ENCODE measurements around the gene SLC35B3.
A peak's percentile ranks its signal among the peaks of the same experiment; 100 is the strongest.
"Not testable (repeated sequence)": the region's sequence is repeated elsewhere in the genome, so short reads cannot be mapped to it uniquely, and the experiment has no call there.

The SLC35B3 gene

DNA sequence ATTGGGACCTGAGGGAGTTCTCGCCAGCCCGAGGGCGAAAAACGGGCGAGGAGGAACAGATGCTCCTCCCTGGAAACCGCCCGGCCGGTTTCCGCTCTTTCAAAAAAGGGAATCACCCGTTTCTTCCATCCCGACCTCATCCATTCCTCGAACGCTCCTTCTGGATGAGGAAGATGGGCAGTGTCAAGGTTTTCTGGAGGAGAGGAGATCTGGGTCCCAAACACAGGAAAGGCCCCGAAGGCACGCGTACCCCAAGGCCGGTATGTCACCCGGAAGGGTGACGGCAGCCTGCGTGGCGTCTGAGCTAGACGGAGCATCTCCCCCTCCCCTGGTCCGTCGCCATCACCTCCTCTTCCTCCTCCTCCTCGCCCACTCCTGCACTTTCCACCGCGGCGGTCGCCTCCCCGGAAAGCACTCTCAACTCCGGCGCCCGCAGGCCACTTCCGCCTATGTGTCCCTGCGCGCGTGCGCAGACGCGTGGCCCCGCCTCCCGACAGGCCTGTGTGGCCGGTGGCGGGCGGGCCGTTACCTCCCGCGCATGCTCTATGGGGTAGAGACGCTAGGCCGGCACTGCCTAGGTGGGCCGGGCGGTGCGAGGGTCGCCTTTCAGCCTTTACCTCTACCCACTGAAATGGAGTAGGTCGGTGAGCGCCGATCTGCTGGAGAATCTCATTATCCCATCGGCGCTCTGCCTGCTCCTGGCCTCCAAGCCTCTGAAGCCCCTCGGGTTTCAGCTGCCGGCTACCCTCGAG lies at the start of gene SLC35B3:
SLC35B3 (minus strand) TSS at position 453 of the 752 bp plus-strand sequence.
- peak; percentile 67 for DNase-seq

DNA sequence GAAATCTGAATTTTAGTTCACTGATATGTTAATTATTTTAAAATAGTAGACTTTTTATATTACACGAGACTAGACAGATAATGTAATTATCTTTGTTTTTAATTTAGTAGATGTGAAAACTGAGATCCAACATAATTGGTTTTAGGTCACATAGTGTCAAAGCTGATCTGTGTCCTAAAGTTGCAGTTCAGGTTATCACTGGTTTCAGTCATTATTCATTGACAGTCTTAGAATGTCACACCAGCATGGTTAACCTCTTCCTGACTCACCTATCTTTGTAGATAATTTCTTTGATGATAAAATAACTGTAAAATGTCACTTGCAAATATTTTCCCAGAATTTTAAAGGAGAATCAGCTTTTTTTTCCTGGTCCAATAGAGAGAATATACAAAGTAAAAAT lies 48.3 kb upstream of the SLC35B3 start:
- DNase-seq, result no peak

DNA sequence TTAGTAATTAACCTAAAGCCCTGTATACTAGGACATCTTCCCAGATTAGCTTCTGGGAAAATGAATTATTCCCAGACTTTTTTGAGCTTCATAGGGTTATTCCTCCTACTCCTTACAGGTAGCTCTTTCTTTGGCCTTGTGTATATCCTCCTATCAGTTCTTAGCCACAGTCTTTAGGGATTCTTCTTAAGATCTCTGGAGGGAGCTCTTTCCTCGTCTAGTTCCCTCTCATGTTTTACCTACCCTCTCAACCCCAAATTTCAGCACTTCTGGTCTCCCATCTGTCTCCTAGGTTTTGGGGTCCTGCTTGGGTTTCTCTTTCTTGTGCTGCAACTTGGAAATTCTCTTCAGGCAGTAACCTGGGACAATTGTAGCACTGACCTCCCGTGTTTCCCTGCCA lies 46.4 kb upstream of the SLC35B3 start:
- no peak for DNase-seq

DNA sequence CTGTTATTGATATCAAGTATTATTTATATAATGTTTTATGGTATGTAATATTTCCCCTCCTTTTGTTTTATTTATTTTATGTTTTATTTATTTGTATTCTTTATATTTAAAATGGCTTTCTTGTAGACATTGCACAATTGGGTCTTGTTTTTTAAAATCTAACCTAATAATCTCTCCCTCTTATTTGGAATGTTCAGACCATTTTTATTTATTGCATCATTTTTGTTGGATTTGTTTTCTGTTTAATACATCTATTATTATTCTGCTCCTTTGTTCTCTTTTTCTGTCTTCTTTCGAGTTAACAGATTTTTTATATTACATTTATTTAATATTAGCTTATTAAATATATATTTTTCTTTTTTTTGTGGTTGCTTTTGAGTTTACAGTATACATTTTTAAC lies 43.1 kb upstream of the SLC35B3 start:
- no peak for DNase-seq

DNA sequence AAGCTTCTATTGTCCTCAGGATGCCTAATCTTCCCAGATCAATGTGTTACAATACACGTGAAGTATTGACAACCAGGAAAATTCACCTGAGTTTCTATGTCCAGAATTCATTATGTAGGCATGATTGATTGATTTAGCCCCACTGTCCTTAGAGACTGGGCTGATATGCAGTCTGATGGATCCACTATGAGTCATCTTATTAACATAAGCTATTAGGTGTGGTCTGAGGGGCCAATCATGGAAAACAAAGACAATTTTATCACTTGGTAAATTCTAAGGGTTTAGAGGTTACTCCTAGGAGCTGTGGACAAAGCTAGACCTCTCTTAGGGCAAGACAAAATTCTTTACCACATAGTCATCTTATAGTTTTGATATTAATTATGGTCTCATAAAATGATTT lies 41.3 kb upstream of the SLC35B3 start:
- DNase-seq, result no peak

DNA sequence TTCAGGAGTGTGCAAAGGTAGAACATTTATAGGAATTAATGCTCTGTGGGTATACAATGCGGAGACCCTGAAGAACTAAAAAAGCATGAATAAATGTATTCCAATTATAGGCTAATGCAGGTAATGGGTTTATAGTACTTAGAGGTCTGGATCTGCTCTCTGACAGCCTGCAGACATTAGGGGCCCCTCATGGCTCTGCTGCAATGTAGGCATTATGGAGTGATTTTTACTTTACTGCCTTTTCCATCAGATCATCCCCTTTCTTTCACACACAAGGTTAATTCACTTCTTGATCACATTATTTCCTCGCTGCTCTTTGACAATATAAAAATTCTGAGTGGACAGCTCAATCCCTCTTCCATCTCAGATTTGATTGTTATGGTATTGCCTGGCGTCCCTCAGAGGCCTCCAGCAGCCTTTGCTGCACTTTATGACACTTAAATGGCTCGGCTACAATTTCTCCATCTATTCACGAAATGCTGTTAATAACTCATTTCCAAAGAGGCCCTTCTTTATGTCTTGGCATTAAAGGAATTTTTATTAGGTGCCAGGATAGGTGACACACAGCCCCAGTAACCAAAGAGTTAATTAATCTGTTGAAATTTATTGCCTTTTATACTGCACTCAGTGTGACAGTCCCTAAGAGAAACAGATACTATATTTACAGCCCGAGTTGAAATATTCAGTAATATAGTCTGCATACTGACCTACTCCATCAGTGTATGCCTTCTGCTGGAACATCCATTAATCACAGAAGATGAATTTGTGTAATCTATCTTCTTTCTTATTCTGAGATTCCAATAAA lies 33.4 kb upstream of the SLC35B3 start:
- DNase-seq, result no peak

DNA sequence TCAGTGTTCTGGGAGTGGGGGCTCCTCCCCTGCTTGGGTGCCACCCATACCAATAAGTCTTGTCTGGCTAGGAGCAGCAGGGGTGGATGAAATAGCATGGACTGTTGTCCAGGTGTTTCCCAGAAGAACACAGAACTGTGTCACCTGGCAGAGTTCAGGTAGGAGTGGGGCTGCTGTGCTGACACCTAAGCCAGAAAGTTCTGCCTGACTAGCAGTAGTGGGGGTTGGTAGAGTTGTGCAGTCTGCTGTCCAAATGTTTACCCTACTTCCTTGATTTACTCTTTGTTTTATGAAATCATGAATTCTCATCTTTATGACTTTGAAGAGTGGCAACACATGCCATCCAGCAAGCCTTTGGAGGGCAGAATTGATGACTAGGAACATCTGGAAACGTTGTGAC lies 27.3 kb upstream of the SLC35B3 start:
- DNase-seq, result no peak

DNA sequence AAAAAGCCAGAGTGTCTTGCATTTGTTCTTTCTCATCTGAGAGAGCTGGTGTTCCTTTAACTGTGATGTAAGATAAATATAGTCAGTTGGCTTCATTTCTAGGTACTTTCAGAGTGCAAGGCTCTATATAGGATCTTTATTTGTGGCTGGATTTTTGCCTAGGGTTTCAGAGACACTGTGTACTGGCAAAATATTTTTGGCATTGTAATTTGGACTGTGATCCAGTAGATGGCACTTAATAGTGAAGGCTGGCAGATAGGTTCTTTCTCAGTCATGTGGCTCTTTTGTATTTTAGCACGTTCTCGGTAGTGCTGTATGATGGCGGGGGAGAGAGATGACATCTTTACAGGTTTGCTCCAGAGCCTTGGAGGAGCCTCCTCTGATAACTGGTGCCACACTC lies 26.8 kb upstream of the SLC35B3 start:
- DNase-seq, result no peak

DNA sequence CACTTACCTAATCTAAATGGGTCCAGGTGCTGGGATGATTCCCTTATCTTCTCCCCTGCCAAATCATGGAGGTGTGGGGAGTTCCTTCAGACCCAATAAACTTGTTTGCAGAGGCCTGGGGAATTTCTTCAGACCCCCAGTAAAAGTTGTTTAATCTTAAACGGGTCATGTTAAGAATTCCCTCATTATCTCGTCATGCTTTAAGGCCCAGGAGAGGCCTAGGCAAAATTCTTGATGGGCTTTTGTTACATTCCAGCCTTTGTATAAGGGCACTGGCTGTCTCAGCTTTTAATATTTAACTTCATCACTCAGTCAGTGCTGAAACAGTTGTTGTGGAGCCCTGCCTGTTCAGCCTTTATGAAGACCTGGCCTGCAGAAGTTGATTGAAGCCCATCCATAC lies 11.0 kb upstream of the SLC35B3 start:
- no peak for DNase-seq

DNA sequence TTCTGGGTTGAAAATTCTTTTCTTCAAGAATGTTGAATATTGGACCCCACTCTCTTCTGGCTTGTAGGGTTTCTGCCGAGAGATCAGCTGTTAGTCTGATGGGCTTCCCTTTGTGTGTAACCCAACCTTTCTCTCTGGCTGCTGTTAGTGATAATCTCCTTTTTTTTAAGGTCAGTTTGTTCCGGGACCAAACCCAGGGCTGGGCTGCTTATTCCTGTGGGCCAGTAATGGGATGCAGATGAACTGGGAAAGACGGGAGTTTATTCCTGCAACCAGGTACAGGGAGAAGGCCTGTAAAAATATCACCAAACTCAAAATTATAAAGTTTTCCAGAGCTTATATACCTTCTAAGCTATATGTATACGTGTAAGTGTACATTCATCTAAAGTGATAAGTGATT lies 10.6 kb upstream of the SLC35B3 start:
- not testable (repeated sequence) for DNase-seq

DNA sequence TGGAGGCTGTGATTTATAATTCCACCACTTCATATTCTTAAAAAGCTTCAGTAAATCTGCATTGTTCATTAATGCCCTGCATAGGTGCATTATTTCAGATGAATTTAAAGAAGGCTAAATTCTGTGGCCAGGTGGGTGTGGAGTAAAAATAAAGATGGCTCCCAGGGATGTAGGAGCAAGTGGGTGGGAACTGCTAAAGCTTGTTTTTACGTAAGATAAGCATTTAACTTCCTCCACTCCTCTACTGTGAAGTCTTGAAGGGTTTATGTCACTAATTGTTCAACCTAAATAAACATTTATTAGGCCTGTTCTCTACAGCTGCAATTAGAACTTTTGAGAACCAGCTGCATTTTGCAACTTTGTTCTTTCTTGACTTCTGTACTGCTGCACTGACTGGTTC lies 6.8 kb upstream of the SLC35B3 start:
- DNase-seq, result no peak

DNA sequence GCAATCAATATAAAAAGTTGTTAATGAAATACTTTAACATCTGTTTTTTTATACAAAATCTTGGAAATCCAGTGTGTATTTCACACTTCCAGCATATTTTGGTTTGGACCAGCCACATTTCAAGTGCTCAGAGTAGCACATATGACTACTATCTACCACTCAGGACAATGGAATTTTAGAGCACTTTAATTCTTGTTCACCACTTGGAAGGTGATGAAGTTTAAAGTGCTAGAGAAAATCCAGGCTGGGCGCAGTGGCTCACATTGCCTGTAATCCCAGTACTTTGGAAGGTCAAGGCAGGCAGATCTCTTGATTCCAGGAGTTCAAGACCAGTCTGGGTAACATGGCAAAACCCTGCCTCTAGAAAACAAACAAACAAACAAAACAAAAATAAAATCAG lies 6.1 kb upstream of the SLC35B3 start:
- no peak for DNase-seq

DNA sequence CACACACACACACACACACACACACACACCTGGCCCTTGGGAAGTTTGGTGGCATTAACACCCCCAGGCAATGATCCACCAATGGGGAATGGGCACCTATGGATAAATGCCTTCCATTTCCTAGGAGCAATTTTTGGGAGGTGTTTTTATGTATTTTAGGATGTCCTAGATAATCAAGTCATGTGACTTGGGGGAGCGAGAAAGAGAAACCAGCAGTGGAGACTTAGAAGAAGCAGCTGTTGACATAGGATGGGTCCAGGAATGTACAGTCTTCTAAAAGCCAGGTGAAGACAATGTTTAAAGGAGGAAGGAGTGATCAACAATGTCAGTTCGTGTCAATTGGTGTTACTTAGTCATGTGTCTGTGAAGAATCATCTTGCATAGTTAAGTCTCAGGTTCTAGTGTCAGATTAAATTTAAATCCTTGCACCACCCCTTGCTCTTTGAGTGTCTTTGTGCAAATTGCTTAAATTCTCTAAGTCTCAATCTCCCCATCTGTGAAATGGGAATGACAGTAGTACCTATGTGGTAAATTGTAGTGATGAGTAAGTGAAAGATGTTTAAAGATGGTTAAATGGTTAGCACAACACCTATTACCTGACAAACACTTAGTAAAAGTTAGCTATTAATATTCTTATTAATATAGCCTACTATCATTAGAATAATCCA lies 4.4 kb upstream of the SLC35B3 start:
- no peak for DNase-seq

DNA sequence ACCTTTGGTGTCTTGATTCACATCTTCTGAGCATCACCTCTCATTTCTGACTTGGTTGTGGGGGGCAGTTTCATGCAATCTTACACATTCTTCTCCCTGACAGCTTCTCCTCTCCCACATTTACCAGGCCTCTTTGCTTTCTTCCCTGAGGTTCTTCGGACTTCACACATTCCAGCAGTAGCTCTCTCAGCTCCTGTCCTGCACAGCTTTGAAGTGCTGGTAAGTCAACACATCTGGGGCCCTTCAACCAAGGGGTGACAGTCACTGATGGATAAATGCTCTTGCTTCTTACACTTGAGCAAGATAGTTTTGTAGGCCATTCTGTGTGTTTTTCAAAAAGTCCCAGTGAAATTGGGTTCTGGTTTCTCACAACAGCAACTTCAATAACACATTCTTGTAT lies 2.5 kb upstream of the SLC35B3 start:
- no peak for DNase-seq

DNA sequence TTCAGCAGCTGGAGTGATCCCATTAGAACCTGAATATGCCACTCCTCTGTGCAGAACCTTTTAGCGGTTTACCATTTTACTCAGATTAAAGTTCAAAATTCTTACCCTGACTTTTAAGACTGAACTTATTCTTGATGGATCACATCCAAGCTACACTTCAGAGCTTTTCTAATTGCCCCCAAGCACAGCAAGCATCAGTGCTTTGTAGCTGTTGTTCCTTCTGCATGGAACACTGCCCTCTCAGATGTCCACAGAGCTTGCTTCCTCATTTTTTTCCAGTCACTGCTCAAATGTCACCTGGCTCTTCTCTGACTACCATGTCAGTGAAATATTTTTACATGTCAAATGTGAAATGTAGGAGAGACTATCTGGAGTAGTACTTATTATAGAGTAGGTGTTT lies 1.6 kb upstream of the SLC35B3 start:
- DNase-seq, result no peak

DNA sequence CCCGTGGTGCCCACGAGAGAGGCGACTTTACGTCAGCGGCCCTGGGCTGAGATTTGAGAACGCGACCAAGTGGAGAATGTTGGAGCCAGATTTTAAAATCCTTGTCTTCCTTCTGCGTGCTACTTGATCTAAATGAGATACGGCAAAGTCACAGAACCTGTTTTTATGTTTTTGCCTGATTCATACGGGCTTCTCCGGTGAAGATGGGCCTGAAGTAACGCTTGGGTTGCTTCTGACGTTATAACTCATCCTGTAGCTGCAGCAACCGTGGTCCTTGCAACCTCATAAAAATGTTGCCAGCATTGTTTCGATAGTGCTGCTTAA lies 462 bp upstream of the SLC35B3 start:
- DNase-seq, result no peak

DNA sequence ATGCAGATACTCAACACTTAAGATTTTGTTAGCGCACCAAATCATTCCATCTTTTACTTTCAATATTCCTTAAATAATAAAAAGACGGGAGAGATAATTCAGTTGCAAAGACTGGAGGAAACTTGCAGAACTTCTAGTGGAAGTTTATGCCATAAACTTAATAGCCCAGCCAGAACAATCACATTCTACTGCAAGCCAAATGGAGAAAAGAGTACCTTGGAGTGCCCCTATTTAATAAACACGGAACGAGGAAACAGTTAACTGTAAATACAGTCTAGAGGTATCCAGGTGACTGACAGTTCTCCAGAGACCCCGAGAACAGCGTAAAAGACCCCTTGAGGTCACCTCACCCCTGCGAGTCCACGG lies 635 bp downstream of the SLC35B3 start:
- no peak for DNase-seq

DNA sequence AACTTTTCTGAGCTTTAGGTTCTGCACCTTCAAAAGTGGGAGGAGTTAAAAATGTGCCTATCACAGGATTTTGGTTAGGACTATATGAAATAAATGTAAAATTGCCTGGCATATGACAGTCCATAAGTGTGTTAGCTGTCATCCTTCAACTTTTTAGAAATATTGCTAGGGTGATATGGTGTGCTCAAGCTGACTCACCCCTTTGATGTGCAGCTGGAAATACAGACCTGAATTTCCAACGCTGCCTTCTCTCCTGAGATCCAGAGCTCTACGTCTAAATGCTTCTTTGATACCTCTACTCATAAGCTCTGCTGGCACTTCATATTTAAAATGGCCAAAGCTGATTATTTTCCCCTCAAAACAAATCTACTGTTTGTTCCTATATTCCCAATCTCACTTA lies 2.7 kb downstream of the SLC35B3 start:
- no peak for DNase-seq

DNA sequence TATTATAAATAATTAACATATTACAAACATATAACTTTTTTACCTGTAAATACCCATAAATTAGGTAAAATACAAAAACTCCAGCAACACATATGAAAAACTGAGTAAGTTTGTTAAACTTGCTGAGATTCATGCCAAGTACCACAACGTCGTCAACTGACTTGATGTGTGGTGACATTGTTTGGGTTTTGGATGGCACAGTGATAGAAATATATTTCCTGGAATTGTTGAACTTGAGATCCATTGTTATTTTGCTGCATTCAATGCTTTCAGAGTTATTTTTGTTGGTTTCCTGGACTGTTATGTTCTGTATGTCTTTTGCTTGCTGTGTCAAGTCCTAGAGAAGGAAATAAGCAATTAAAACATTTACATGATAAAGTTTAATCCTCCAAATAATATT lies 5.5 kb downstream of the SLC35B3 start:
- no peak for DNase-seq

DNA sequence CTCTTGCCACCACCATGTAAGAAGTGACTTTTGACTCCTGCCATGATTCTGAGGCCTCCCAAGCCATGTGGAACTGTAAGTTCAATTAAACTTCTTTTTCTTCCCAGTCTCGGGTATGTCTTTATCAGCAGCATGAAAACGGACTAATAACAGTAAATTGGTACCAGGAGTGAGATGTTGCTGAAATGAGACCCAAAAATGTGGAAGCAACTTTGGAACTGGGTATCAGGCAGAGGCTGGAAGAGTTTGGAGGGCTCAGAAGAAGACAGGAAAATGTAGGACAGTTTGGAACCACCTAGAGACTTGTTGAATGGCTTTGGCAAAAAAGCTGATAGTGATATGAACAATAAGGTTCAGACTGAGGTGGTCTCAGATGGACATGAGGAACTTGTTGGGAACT lies 8.8 kb downstream of the SLC35B3 start:
- not testable (repeated sequence) for DNase-seq

DNA sequence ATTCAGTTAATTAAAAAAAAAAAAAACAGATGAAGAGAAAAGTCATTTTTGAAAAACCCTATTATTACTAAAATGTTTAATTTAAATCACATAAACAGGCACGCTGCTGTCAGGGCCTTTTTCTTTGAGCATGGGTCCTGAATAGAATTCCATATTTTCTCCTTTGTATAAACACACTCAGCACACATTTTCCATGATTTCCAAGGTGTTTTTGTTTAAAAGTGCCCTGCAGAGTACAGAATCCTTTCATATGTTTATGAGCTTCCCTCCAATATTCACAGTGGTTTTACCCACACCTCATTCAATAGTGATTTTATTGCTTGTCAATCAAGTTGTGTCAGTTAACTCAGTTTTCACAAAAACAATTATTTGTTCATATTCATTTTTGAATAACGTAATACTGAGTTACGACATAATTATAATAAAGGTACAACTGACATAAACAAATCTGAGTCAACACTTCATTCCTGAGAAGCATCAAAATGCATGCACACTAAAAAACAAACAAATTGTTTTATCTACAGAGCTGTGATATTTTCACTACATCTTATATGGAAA lies 15.2 kb downstream of the SLC35B3 start:
- DNase-seq, result no peak

DNA sequence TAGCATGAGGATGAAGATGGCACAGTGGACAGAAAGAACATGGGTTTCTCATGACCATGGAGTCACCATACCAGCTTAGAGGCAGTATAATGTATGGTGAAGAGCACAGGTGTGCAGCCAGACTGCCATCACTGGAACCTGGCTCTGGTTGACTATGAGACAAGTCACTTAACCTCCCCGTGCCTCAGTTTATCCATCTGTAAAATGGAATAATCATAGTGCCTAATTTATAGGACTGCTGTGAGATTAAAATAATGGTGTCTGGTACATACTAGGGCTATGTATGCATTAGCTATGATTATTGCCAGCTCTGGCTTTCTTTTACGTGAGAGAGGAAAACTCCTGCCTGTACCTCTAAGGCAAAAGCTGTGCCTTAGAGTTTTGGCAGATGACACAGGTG lies 19.4 kb downstream of the SLC35B3 start:
- DNase-seq, result no peak

DNA sequence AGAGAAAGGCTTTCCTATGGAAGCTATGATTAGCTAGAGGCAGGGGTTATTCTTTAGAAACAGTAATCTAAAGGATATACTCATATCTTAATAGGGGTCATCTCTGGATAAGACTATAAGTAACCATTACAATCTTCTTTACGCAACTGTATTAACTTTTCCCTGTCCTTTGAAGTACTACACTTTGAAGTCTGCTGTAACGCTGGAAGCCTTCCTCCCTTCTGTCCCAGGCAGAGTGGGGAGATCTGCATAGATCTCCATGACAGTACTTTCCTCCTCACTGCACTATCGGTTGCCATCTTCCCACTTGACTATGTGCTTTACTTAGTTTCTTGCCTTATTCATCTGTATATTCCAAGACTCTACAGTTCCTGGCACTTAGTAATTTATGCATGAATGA lies 20.1 kb downstream of the SLC35B3 start:
- DNase-seq, result no peak

DNA sequence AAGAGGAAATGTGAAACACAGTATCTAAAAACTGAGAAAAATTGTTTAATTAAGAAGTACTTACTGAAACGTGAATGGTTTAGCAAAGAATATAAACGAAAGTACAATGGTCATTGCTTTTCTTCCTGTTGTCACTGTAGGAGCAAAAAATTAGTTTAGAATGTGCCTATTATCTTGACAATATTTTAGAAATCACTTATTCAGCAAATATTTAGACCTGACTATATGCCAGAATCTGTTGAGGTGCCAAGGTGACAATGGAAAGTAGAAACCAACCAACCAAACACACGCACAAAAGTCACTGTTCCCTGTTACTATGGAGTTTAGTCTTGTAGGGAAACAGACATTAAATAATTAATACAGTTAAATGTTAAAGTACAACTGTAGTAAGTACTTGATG lies 20.5 kb downstream of the SLC35B3 start:
- no peak for DNase-seq

Data from NCI-H1436 treated with DMSO at 0.1 percent for 48 hours (cell line).